ENCODE data around the gene CRTAC1. TPM values are rescaled to one million over a fixed set of nuclear protein-coding genes. Genes with fewer than 3 reads are reported as not detected.

Gene CRTAC1
- under 0.01 TPM in 1 of 2 replicates, not detected in the other for total RNA-seq

GRCh38 chr10:98030093-98030821 lies at the start of gene CRTAC1:
CRTAC1 (minus strand) TSS chr10:98030621; CDS start chr10:98030472, 149 bp downstream.

GRCh38 chr10:97849687-97850402 lies 180.6 kb downstream of the CRTAC1 start, which contains the start of gene GOLGA7B:
GOLGA7B (plus strand) TSS chr10:97849843; CDS start chr10:97850304, 461 bp downstream.

Other genes starting within 250 kb of the CRTAC1 start
- 0.21 and 0.72 TPM in 2 replicates for gene GOLGA7B, start 180.8 kb downstream of the CRTAC1 start, total RNA-seq
- gene R3HCC1L, start 104.0 kb upstream of the CRTAC1 start, total RNA-seq = 9.6 and 11.6 TPM in 2 replicates
- gene LOXL4, start 237.6 kb upstream of the CRTAC1 start, total RNA-seq = 0.64 and 5.3 TPM in 2 replicates